A204.1 (cell line): ENCODE data around the gene MYOZ3.

Experiments used
- FAIRE-seq: peaks from 2 replicates; lab custom pipeline; 2012; peaks lifted over from hg19 to GRCh38; lab: Jason Lieb, UNC

The MYOZ3 gene, protein sequence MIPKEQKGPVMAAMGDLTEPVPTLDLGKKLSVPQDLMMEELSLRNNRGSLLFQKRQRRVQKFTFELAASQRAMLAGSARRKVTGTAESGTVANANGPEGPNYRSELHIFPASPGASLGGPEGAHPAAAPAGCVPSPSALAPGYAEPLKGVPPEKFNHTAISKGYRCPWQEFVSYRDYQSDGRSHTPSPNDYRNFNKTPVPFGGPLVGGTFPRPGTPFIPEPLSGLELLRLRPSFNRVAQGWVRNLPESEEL

DNA sequence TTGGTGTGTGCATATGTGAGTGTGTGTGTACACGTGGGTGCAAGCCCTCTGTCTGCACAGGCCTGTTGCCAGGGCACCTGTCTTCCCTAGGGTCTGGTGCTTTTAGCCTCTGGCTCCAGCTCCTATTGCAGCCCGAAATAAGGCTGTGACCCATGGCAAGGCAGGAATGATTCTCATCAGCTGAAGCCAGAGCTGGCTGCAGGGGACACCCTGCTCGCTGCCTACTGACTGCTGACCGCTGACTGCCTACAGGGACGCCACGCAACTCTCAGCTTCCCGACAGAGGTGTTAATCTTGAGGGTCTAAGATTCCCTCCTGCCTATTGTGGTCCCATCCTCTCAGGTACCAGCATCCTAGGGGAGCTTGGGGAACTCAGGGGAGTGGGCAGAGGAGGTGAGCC, at the start of gene MYOZ3:
Gene MYOZ3 (plus strand): TSS at position 166 of the 400 bp plus-strand sequence. CDS start 1,691 bp downstream, outside the sequence.
- no peak for FAIRE-seq

DNA sequence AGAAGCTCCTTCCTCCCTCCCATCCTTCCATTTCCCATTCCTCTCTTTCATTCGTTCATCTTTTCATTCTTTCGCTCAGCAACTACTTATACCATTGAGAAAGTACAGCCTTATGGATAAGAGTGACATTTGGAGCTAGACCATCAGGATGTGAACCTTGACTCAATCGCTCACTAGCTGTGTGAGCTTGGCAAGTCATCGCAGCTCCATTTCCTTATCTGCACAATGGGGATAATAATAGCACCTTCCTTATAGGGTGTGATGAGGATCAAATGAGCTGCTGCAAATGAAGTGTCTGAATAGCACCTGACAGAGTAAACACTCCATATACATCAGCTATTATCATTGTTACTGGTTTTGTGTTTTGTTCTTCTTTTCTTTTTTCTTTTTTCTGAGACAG, 48.6 kb upstream of the MYOZ3 start:
- FAIRE-seq, result no peak

DNA sequence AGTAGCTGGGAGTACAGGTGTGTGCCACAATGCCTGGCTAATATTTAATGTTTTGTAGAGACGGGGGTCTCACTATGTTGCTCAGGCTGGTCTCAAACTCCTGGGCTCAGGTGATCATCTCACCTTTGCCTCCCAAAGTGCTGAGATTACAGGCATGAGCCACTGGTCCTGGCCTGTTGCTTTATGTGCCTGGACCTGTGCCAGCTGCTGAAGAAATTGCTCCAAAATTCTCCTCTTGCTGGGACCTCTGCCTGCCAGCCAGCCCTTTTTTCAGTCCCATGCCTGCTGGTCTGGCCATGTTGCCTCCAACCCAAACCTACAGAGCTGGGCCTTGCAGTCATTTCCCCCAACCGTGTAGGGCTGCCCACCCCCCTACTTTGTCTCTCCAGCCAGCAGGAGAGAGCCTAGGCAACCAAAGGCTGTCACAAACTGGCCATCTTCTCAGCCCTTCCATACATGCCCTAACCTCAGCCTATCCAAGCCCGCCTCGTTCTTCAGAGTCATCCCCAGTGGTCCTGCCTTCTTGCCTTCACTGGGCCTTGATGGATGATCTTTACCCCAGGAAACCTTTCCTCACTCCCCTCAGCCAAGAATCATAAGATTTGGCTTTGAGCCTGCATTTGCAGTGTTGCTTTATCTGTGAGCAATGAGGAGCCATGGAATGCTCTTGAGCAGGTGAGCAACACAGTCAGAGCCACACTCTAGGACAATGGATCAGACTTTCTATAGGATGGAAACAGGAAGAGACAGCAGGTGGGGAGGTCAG, 48.0 kb upstream of the MYOZ3 start:
- FAIRE-seq, result no peak

DNA sequence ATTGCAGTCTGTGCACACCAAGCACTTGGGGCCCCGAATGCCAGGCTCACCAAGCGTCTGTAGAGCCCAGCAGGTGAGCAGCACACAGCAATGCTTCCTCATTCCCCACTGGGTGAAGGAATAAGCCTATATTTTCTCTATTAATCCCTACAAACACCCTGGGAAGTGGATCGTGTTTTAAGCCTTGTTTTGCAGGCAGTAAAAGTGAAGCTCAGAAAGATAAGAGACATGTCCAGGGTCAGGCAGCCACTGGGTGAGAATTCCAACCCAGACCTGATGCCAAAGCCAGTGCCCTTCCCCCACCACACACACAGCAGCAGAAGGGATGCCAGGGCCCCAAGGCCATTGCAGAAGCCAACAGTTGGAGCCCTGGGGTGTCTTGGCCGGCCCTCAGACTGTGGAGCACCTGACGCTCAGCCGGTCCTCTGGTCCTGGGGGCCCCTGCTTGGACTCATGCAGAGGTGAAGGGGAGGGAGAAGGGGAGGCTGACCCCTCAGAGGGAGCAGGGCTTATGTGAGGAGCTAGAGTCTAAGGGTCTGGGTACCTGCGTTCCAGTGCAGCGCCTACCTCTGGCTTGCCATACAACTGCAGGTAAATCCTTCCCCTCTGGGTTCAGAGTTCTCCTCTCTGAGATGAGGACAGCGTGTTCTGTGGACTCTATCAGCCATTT, 46.9 kb upstream of the MYOZ3 start:
- no peak for FAIRE-seq

DNA sequence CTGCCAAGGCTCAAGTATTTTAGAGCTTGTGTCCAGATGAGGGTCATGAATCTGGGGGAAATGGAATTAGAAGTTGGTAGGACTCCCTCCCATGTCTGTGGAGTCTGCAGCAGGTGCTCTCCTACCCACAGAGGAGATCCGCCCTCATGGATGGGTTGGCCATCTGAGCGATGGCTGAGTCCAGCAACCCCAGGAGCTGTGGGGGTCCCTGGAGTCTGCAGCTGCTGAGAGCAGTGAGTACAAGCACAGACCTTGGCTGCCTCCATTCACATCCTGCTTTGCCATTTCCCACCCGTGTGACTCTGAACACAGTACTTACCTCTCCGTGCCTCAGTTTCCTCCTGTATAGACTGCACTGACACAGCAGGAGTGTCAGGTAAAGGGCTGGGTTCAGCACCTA, 46.4 kb upstream of the MYOZ3 start:
- no peak for FAIRE-seq

DNA sequence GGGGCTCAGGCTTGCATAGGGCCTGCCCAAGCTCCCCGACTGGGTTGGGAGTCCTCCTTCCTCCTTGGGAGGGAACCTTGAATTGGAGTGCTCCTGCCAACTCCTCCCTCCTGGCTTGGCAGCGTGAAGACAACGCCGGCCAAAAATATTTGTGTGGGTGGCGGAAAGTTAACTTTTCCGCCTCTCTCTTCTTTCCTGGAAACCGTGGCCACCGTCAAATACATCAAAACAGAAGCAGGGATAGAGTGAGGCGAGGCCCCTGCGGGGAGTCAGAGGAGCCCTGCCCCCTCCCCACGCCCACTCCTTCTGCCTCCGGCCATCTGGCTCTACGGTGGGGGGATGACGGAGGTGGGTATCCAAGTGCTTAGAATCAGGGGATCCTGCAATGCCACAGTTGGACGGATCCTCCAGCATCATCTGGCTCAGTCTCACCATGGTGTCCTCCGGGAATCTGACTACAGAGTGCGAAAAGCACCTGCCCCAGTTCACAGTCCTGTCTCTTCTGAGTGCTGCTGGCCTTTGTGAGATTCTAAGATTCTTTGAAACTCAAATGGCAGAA, 45.8 kb upstream of the MYOZ3 start:
- no peak for FAIRE-seq

DNA sequence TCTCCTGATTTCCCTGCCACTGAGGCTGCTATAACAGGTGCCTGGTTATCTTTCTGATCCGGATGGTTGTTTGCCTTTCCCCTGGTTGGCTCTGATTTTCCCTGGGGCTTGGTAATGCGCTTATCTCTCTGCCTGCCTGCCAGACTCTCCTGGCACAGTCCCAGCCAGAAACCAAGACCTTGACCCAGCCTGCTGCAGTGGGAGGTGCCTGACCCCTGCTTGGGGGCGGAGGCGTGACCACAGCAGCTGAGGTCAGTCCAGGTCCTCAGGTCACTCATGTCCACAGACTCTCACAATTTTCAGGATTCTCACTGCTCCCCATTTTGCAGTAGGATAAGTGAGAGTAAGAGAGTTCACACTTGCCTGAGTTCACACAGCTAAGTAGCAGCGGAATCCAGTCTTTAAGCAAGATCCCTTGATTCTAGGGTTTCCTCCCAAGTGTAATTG, 45.0 kb upstream of the MYOZ3 start:
- no peak for FAIRE-seq

DNA sequence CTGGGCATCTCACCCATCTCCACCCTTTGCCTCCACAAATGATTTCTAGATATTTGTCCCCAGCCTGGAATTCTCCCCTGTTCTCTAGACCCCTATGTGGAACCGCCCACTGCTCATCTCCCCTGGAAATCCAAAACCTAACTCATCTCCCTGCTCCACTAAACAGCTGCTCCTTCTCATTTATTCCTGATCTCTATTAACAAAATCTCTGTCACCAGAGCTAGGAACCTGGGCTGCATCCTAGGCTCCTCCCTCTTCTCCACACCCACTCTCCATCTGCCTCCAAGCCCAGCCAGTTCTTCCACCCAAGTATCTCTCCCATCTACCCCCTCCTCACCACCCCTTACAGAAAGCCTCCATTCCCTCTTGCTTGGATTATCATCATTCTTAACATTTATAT, 44.5 kb upstream of the MYOZ3 start:
- no peak for FAIRE-seq

DNA sequence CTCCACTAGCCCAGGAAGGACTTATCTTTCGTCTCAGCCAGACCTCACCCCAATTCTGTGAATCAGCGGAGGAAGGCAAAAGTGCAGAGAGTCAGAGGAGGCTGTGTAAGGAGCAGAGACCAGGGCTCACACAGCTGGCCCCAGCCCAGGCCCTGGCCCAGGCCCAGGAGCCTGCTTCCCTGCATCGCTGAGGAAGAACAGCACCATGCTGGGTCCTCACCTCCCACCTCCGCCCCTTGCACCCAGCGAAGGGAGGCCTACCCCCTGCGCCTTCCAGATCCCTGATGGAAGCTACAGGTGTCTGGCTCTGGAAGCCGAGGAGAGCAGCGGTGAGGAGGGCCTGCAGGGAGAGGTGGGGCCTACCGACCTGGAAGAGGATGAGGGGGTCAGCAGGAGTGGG, 42.9 kb upstream of the MYOZ3 start:
- FAIRE-seq, result no peak

DNA sequence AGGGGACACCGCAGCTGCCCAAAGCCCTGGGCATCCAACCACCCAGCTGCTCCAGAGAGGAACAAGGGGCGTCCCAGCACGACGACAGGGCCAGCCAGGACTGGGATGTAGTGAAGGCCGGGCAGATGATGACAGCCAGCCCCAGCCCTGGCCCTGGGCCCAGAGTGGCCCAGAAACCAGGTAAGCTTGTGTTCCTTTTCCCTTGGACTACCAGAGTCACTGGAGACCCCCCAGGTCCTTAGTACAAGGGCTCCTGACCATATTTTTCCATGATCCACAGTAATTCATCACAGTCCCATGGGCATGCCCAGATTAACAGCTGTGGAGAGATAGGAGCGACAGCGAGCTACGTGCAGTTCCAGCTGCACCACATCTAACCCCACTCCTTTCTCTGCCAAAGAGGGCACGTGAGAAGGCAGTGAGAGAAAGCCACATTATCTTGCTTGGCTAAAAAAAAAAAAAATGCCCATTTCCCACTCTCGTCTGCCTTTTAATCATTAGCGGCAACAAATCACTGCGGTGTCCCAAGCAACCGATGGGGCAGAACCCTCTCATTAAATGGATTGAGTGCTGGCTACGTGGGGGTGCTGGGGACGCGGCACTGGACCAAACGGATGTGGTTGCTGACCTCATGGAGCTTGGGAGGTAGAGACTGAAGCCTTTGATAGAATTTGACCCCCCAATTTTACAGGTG, 42.3 kb upstream of the MYOZ3 start:
- no peak for FAIRE-seq

DNA sequence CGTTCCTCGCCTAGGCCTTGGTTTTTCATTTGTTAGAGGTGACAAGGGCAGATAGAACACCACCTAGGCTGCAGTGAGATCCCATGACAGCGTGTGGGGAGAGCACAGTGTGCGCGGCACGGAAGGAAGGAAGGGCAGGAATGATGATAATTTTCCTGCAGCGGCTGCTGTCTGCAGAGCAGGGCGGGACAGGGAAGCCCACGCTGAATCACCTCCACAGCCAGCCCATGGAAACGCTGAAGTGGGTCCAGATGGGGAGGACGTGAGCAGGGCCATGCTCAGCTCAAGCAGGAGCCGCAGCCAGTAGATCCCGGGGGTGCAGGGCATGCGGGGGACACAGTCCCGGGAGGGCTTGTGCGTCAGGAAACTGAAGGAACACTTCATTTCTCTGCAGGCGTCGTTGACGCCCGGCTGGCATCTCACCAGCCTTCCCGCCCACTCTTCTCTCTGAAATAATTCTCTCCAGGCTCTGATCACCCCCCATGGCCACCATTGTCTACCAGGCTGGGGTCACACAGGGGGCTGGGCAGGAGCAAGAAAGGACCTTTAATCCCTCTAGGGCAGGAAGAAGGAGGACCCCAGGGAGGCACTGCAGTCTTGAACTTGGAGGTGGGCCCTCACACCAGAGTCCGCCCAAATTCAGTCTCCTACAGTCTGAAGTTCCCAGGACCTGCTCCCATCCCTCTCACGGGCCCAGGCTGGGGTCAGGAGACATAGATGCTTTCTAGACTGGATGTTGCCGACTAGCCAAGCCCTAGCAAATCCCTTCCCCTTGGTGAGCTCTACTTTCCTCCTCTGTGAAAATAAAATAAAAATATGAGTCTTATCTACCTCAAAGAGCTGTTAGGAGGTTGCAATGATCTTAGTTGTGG, 41.5 kb upstream of the MYOZ3 start:
- FAIRE-seq, result no peak

DNA sequence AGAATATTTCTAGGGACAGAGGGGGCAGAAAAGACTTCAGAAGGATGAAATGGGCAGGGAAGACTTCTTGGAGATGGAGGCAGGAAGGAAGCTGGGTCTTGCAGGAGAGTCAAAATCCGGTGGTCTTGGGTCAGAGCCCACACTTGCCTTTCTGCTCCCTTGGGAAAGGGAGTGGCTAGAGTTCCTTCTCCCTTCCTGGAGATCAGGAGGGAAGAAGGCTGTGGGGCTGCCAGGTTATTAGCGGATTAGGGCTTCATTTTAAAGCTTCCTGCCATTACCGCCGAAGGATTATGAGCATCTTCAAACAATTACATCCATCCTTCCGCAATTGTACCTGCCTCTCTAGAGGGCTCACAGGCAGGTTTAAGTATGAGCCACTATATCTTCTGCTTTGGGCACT, 39.8 kb upstream of the MYOZ3 start:
- FAIRE-seq, result no peak

DNA sequence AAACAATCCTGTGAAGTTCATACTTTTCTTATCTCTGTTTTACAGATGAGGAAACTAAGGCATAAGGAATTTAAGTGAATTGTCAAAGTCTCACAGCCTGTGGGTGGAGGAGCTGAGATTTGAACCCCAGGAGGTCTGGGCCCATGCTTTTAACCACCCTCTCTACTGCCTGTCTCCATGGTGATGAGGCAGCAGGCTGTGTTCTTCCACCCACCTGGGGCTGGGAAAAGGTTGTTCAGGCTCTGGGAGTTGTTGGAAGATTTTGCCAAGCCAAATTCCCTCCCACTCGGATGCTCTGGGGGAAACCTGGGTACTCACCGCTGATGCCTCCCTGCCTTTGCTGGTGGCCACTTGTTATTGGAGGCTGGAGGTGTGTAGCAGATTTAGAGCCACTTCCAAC, 38.9 kb upstream of the MYOZ3 start:
- FAIRE-seq, result no peak

DNA sequence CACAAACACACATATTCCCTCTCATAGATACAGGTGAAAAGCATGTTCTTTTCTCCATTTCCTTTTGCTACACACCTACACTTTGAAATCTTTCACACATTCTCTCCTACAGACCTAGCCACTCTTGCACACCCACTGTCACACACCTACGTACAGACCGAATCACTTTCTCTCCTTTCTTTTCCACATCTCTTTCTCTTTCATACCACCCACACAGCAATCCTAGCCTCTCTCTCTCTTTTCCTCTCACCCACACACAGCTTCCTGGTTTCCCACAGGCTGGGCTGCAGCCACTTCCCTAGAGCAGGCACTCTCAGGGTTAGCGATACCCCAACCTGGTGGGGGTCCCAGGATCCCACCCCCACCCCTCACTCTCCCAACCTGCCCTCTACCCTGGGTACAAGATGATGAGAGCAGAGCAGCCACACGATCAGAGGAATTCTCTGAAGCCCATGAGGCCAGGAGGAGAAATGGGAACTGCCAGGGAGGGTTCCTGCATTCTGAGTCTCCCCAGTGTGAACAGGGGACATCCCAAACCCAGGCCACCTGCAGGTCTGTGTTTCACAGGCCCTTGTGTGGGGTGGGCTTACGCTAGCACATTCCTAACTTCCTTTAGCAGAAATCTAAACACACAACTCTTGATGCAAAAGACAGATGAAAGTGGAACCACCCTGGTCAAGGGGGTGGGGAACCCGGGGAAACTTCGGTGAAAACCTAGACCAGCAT, 37.7 kb upstream of the MYOZ3 start:
- no peak for FAIRE-seq

DNA sequence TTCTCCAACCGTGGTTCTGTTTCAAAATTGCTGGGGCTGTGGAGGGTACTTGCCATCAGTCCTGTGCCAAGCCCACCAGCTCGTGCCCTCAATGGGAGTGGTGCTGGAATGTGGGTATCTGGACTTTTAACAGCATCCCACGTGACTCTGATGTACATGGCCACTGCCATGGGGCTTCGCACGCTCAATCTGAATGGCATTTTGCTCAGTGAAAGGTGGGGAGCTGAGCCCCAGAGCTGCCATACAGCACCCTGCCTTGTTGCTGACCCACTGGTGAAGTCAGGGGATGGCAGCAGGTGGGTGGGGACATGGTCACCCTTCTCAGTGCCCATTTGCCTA, 37.2 kb upstream of the MYOZ3 start:
- no peak for FAIRE-seq

DNA sequence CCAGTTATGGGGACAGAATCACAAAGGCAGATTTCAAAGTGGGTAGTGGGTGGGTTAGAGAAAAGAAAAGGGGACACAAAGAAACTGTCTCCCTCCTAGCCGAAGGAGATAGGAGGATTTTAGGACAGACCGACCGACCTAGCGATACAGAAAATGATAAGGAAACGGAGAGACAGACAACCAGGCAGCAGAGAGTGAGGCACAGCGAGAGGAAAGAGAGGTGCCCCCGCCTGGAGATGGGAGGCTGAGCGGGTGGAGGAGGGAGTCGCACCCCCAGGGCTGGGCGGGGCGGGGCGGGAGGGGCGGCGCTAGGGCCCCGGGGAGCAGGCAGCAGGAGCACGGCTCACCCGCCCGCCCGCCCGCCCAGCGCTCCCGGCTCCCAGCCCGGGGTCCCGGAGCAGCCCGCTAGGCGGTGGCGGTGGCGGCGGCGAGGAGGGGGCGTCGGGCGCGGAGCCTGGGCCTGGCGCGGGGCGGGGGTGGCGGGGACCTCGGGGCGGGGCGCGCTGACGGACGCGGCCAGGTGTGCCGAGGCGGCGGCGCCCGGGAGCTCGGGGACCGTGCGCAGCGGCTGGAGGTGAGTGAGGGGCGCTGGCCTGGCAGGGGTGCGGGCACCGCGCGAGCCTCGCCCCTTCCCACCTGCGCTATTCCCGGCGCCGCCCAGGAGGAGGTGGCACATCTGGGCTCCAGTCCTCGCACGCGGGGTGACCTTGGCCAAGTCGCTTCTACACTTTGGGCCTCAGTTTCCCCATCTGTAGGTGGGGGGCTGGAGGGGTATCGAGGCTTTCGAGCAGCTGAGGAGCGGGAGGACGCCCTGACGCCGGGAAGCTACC, 36.5 kb upstream of the MYOZ3 start:
- FAIRE-seq, result no peak

DNA sequence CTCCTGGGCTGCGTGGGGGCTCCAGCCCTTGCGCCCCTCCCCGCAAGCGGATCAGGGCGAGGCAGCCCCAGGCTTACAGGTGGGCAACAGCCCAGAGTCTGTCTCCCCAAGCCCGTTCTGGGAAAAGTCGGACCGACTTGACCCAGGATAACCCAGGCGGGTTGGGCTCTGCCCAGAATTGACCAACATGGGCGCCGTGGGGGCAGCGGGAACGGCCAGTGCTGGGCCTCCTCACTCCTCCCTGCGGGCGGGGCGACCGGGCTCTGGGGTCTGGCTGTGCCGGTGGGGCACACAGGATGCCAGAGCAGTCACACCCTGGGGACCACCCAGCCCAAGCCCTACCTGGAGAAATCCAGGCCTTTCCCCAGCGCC, 35.9 kb upstream of the MYOZ3 start:
- FAIRE-seq, result no peak

DNA sequence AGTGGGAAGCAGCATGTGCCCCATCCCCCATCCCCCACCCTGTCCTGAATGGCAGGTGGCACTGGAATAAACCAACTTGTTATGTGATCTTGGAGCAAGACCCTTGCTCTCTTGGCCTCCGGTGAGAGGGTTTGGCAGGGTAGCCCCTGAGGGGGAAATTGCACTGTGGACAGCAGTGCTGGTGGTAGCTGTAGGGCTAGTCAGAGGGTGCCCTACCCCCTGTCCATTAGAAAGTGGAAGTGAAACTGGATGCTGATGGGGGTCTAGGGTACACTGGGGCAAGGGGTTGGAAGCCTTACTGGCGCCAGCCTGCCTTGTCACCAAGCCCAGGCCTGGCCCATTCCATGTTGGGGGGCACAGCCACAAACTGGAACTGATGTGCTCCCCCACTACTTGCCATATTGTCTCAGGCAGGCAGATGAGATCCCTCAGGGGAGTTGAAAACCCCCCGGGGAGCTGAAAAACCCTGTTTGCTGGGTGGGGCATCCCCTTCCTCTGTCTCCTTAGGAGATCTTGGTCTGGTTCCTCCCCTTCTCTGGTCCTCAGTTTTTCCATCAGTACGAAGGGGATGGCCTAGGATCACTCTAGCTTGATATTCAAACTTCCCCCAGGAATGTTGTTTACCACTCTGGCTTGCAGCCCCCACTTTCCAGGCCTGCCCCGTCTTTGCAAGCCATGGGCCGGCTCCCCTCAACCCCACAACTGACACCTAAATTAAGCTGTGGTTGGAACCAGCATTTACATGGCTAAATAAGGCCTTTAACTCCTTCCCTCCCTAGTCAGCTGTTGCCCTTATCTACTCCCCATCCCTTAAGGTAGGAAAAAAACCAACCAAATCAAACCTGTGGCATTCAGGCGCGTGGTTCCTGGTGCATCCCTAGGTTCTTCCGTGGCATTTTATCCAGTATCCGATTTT, 35.0 kb upstream of the MYOZ3 start:
- no peak for FAIRE-seq

DNA sequence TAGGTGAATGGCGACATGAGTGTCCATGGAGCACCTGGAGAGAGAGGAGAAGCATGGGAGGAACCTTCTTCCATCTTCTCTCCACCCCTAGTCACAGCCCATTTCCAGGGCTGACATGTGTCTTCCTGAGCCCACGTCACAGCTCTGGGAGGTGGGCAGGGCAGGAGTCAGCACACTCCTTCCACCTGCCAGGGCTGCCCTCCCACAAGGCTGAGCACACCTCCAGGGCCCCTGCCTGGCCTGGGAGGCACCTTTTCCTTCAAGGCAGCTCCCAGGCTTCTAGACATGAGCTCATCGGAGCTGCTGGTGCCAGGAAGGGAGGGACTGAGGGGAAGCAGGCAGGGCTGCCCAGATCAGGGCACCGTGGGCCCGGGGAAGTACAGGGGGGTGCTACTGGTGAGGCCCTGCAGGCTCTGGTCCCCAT, 34.2 kb upstream of the MYOZ3 start:
- FAIRE-seq, result no peak
